HG02798 (cell line): ENCODE measurements around the gene TP53TG5.

Experiments used
- ATAC-seq: cut with Tn5 transposase; IDR thresholded peaks from one replicate; pipeline ENCODE4 v1.9.1; 2021; ENCODE audit warnings: mild to moderate bottlenecking; ENCODE audit not compliant: unreplicated experiment, poor library complexity

Gene TP53TG5

GRCh38 chr20:45347936-45348778, 30.0 kb downstream of the TP53TG5 start, which contains the start of gene SDC4:
TSS of gene SDC4 (minus strand) at chr20:45348424. CDS start at chr20:45348384, 40 bp downstream.
- peak; percentile 57 for ATAC-seq

GRCh38 chr20:45347297-45347935, 30.7 kb downstream of the TP53TG5 start:
- no peak for ATAC-seq

- no peak for ATAC-seq
Observed at GRCh38 chr20:45346851-45347250, 31.3 kb downstream of the TP53TG5 start.

DNA sequence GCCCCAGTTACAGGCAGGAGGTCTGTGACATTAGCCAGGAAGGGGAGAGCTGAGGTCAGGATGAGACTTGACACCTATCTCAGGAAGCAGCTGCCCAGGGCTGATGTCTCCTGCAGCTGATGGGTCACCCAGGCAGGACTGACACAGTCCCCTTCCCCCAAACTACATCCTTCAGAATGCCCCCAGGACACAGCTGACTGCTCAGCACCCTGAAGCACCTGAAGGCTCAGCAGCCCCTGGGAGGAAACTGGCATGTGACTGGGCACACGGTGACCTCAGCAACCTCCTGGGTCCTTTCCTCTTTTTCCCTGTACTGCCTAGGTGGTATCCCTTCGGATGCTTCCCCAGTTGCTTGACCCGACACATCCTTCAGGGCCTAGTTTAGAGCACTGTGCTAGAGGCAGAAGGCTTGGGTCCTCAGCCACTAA, 31.8 kb downstream of the TP53TG5 start:
- no peak for ATAC-seq

DNA sequence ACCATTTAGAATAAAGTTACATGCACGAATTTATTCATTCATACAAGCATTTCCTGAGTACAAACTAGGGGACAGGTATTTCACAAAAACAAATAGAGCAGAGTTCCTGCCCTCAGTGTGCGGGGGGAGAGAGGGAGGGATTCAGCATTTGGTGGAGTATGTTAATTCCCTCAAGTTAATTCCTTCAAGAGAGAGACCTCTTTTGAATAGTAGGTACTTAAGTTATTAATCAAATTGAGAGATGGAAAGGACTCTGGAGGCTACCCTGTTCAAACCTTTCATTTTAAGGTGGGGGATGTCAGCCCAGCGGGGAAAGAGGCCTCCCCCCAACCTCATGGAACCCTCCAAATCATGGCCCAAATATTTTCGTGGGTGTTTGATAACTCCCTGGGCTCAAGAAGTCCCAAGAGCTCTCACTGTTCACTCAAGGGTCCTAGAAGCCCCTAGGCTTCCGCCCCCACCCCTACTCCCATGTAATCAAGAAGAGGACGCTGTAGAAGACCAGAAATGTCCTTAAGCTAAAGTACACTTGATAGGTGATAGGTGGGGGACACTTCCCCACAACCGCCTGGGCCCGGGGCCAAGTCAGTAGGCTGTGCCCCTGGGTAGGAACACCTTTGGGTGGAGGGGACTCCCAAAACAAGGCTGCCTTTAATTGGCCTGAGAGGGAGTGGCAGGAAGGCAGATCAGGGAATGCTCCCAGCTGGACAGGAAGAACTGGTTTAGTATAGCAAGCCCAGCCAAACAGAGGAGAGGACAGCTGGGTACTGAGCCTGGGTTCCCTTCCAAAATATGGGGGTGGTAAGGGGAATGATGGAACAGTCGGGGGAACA, 32.8 kb downstream of the TP53TG5 start:
- no peak for ATAC-seq

- ATAC-seq: no peak
Observed at GRCh38 chr20:45344168-45344860, 33.8 kb downstream of the TP53TG5 start.

DNA sequence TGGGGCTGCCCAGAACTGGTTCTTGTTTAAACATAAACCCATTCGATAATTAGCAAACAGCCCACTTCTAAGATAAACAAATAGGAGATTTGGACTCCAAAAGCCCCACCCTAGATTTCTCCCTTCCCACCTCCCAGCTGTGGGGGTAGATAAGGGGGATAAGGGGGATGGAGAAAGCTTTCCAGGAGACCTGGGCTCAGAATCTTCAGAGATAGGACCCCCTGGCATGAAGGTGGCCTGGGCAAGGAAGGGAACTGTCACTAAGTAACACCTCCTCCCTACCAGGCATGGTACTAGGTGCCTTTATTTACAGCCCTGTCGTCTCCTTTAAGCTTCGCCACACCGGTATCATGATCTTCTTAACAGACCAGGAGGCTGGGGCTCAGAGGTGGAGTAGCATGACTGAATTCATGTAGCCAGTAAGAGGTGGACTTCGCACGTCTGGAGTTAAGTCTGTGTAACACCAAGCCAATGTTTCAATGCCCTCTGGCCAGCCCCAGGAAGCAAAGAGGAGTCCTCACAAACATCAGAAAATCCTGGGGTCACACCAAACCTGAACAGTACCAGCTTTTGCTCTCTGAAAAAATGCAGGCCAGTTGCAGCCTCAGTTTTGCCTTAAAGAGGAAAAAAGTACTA, 34.5 kb downstream of the TP53TG5 start:
- ATAC-seq: no peak

GRCh38 chr20:45342855-45343531, 35.1 kb downstream of the TP53TG5 start:
- no peak for ATAC-seq

DNA sequence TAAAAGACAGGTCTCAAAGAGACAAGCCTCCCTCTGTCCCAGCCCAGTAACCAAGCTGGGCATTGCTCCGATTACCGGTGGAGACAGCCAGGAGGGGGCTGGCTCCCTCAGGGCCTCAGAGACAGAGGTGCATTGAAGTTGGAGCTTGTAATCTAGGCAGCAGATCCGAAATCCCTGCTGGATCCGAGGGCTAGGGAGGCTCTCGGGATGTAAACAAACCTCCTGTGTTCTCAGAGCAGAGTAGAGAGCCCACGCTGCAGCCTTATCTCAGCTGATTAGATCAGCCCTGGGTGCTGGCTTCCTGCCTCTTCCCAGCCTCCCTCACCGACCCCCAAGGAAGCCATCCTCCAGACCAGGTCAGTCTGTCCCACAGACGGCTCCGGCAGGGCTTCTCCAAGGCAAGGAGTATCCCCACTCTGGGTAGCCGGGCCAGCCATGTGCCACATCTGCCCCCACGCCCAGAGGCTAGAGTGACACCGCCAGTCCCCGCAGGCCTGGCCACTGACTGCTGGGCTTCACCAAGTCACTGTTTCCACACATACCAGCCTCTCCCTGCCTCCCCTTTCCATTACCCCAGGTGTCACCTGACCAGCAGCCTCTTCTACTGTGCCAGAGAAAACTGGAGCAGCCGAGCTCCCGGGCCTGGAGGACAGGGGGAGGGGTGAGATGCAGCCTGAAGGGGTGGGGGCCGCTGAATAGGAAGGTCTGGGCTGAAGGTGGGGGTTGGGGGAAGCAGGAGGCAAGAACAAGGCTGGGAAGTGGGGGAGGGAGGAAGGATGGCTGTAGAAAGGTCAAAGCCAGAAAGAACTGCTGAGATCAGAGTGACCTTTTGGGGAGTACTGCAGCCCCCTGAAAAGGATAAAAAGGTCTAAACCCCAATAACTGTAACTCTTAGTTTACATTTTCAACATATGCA, 35.9 kb downstream of the TP53TG5 start:
- no peak for ATAC-seq

DNA sequence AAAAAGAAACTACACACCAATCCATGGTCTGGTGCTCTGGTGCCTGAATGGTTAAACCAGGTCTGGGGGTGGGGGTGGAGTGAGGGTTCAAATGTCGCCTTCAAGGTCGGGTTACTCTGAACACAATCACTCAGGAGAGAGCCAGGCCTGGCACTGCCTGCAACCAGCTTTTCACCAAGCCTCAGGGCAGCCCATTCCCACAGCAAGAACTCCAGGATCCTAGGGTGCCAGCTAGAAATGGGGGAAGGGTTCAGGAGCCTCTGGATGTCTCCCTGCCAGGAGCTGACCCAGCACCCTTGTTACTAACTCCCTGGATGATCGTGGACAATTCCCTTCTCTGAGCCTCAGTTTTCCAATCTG, 36.6 kb downstream of the TP53TG5 start:
- ATAC-seq: no peak

- no peak for ATAC-seq
Observed at GRCh38 chr20:45340951-45341350, 37.2 kb downstream of the TP53TG5 start.

DNA sequence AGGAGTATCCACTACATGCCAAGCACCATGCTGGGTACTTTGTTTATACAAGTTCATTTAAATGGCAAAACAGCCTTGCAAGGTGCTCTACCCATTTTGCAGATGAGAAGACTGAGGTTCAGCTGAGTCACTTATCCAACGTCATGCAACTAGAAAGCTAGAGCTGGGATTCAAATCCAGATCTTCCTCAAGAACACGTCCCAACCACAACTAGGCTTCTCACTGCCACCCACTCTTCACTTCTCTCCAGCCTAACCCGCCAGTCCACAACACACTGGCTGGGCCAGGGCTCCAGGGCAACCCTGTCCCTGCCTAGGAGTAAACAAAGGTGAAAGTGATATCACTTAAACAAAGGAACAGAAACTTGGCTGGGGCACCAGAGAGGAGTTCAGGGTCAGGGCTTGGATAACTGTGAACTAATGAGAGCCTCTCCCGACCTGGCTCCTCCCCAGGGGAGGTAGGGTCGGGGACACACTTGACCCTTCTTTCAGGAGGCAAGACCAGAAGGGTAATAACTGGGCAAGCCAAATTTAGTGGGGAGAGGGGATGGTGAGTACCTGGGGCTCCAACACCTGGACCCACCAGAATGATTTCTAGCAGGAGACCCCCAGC, 37.8 kb downstream of the TP53TG5 start:
- no peak for ATAC-seq

DNA sequence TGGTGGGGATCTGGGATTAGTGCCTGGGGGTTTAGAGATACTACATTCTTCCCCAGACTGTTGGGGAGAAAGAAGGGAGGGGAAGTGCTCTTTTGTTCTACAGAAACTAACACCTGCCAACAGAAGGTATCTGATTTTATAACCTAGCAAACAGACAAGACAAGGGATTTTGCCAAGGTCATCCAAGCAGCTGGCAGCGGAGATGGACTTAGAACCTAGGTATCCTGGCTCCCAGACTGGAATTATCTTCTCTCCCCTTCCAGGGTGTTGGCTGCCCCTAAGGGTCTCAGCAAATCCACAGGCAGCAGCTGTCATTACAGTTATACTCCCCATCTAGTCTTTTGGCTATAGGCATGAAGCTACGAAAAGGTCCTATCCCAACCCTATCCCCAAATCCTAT, 38.3 kb downstream of the TP53TG5 start:
- no peak for ATAC-seq

DNA sequence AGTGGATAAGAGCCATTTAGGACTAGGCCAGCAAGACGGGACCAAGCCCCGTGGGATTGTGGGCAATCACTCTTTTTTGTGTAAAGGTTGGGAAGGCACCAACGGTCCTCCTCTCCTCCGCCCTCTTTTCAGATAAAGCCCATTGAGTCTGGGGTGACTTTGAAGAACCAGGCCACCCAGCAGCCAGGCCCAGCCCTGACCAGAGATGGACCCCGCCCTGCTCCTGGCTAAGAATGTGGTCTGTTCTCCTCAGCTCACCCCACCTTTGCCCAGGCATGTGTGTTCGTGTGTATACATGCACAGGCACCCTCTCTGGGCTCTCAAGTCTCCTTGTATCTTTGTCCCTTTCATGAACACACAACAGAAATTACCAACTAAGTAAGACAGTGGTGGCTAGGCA, 39.0 kb downstream of the TP53TG5 start:
- ATAC-seq: no peak

- ATAC-seq: no peak
Observed at GRCh38 chr20:45338121-45339030, 39.7 kb downstream of the TP53TG5 start.

- no peak for ATAC-seq
Observed at GRCh38 chr20:45337367-45338120, 40.6 kb downstream of the TP53TG5 start.
